Fibroblast of lung (primary cell): ENCODE results near the gene RIMKLA. TPM values are rescaled to one million over a fixed set of nuclear protein-coding genes. Genes with fewer than 3 reads are reported as not detected.

Experiments
- DNase-seq, 2 donors: peaks; one replicate each; pipeline versions ENCODE4 v3.0.0 to v3.0.0-alpha.2; 2010; ENCODE audit warnings: low read depth in 2 of 2
- H2AFZ ChIP-seq: 2 replicates; pipeline ENCODE4 v1.5.1; 2012; ENCODE audit warnings: low read length, control low read depth, inconsistent platforms
- H3K27ac ChIP-seq: 2 replicates; pipeline ENCODE4 v1.5.1; 2011; ENCODE audit warnings: low read length, control low read depth; ENCODE audit not compliant: insufficient read depth
- H3K27me3 ChIP-seq: 2 replicates; pipeline ENCODE4 v1.5.1; 2011; ENCODE audit warnings: mild to moderate bottlenecking, low read length; ENCODE audit not compliant: control insufficient read depth, insufficient read depth
- H3K36me3 ChIP-seq: 2 replicates; pipeline ENCODE4 v1.5.1; 2011; ENCODE audit warnings: low read length; ENCODE audit not compliant: control insufficient read depth, insufficient read depth
- H3K4me1 ChIP-seq: 2 replicates; pipeline ENCODE4 v1.5.1; 2011; ENCODE audit warnings: low read length; ENCODE audit not compliant: control insufficient read depth, insufficient read depth; ENCODE audit errors: extremely low read depth
- H3K4me2 ChIP-seq: 2 replicates; pipeline ENCODE4 v1.5.1; 2011; ENCODE audit warnings: low read length, control low read depth; ENCODE audit not compliant: insufficient read depth; ENCODE audit errors: extremely low read depth
- H3K4me3 ChIP-seq, 4 experiments: fragments of 200-600 bp in 1 of 4; sonication (generic) in 1 of 4; replicated peaks in 1 of 4; 2 replicates each; pipeline ENCODE4 v1.5.1; 2011 to 2016; ENCODE audit warnings: low read length in 4 of 4, low read depth in 3 of 4, mild to moderate bottlenecking in 3 of 4, control low read depth in 2 of 4, inconsistent platforms in 1 of 4, mixed read lengths in 1 of 4; ENCODE audit not compliant: insufficient read depth in 1 of 4; ENCODE audit errors: control extremely low read depth in 1 of 4
- H3K79me2 ChIP-seq: 2 replicates; pipeline ENCODE4 v1.5.1; 2012; ENCODE audit warnings: mild to moderate bottlenecking, low read length, inconsistent platforms; ENCODE audit not compliant: control insufficient read depth, insufficient read depth
- H3K9ac ChIP-seq: 2 replicates; pipeline ENCODE4 v1.5.1; 2011; ENCODE audit warnings: mild to moderate bottlenecking, low read length, control low read depth; ENCODE audit not compliant: insufficient read depth
- H3K9me3 ChIP-seq: 2 replicates; pipeline ENCODE4 v1.5.1; 2012; ENCODE audit warnings: low read depth, low read length; ENCODE audit not compliant: control insufficient read depth, insufficient read depth
- H4K20me1 ChIP-seq: 2 replicates; pipeline ENCODE4 v1.5.1; 2011; ENCODE audit warnings: low read length; ENCODE audit not compliant: control insufficient read depth, insufficient read depth; ENCODE audit errors: extremely low read depth
- EZH2 ChIP-seq: IDR thresholded peaks from 2 replicates; pipeline ENCODE4 v1.5.1; 2012; ENCODE audit warnings: low read length, control low read depth, mild to moderate bottlenecking; ENCODE audit errors: missing control alignments
- polyA plus RNA-seq, 2 donors: library from polyadenylated mRNA; depleted of rRNA in 1 of 2; stranded (reverse) in 1 of 2; unstranded in 1 of 2; fragments of >200 nt; gene quantifications; 2 replicates each; pipeline ENCODE4 v1.2.1, GENCODE V29; 2011 to 2012; ENCODE audit warnings: missing spikeins in 1 of 2
- total RNA-seq: library from RNA; depleted of rRNA; stranded (reverse); fragments of >200 nt; gene quantifications from 2 replicates; pipeline ENCODE4 v1.2.1, GENCODE V29; 2014
- TF ChIP-seq, protein P1 (sequence below), 2 donors: IDR thresholded peaks in 1 of 2; conservative IDR thresholded peaks in 1 of 2; 1 replicate in 1 of 2; 2 replicates in 1 of 2; pipeline ENCODE4 v1.5.1; 2011 to 2012; ENCODE audit warnings: low read length in 2 of 2, control low read depth in 1 of 2, inconsistent platforms in 1 of 2, low read depth in 1 of 2, mild to moderate bottlenecking in 1 of 2

Gene RIMKLA
- total and polyA plus RNA-seq, 2 donors (not counting 1 experiment from before 2014, with no cell fraction given), result under 0.01 TPM; not detected in 1

DNA sequence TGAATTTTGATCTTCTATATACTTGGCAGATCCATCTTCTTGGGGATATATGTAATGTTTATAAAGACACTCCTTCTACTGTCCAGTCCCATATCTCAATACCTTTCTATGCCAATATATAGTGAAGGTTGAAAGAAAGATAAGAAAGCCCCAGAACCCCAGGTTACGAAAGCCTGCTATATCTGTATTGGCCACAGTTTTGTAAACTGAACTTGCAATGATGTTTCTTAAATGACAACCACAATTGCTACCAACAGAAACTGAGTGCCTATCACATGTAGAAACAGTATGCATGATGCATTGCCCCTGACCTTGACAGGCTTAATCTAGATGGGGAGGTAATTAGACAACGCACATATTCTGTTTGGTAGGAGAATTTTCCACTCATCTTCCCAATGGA, 7.8 kb upstream of the RIMKLA start:
- H3K27ac ChIP-seq, result no peak overlapping the region

GRCh38 chr1:42379794-42380585, 602 bp upstream of the RIMKLA start:
- Histone ChIP-seq H3K27ac (no peak overlapping the region), H3K4me3 (peak overlapping the region in 2 of 4 experiments; percentile 20 to 37), H3K27me3 (peaks cover 18% of the 10 kb centered on the region), H4K20me1 (no peaks in the 10 kb centered on the region), H3K36me3 (no peaks in the 10 kb centered on the region), H3K9me3 (no peaks in the 10 kb centered on the region), H2AFZ (no peak overlapping the region), H3K4me1 (no peaks in the 10 kb centered on the region), H3K79me2 (no peaks in the 10 kb centered on the region), H3K4me2 (peak overlapping the region; percentile 35), H3K9ac (no peak overlapping the region)
- peak; percentile 53 for TF ChIP-seq EZH2
- TF ChIP-seq, protein P1, sequence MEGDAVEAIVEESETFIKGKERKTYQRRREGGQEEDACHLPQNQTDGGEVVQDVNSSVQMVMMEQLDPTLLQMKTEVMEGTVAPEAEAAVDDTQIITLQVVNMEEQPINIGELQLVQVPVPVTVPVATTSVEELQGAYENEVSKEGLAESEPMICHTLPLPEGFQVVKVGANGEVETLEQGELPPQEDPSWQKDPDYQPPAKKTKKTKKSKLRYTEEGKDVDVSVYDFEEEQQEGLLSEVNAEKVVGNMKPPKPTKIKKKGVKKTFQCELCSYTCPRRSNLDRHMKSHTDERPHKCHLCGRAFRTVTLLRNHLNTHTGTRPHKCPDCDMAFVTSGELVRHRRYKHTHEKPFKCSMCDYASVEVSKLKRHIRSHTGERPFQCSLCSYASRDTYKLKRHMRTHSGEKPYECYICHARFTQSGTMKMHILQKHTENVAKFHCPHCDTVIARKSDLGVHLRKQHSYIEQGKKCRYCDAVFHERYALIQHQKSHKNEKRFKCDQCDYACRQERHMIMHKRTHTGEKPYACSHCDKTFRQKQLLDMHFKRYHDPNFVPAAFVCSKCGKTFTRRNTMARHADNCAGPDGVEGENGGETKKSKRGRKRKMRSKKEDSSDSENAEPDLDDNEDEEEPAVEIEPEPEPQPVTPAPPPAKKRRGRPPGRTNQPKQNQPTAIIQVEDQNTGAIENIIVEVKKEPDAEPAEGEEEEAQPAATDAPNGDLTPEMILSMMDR (conservative IDR thresholded peaks at IDR 0.05 in 1 of 2, IDR thresholded peaks at IDR 0.05 in 1 of 2; ENCODE audit: low read depth in 1 of 2, low read length in 2 of 2), result no peak
- DNase-seq, result peak; percentile 28 to 44

More for the DNA sequence above, 7.8 kb upstream of the RIMKLA start:
- no peak overlapping the region for H3K9ac ChIP-seq
- H3K4me3 ChIP-seq, result no peak overlapping the region
- DNase-seq, result no peak
- no peaks in the 10 kb centered on the region for H3K4me1 ChIP-seq
- H3K9me3 ChIP-seq, result no peaks in the 10 kb centered on the region
- H2AFZ ChIP-seq, result no peak overlapping the region
- H3K4me2 ChIP-seq, result no peak overlapping the region
- H3K27me3 ChIP-seq, result no peaks in the 10 kb centered on the region
- no peaks in the 10 kb centered on the region for H4K20me1 ChIP-seq
- TF ChIP-seq, protein P1 (conservative IDR thresholded peaks at IDR 0.05 in 1 of 2, IDR thresholded peaks at IDR 0.05 in 1 of 2; ENCODE audit: low read depth in 1 of 2, low read length in 2 of 2), result no peak
- TF ChIP-seq EZH2, result no peak
- no peaks in the 10 kb centered on the region for H3K79me2 ChIP-seq
- H3K36me3 ChIP-seq, result no peaks in the 10 kb centered on the region

DNA sequence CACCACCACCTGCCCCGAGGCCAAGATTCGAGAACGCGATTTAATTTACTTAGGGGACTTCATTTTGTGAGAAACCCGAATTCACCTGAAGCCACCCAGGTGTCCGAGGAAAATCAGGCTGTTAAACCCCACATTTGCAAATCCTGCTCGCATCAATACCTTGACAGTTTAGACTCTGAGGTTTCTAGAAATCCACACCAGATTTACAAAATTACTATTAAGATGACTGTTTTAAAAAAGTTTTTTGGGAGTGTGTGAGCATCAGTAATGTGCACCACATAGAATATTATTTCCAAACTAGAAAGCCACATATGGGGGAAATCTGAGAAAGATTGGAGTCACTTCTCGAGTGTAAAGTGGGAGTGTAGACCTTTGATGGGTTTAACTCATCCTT, 685 bp downstream of the RIMKLA start:
- Histone ChIP-seq H3K4me2 (no peak overlapping the region), H3K36me3 (no peaks in the 10 kb centered on the region), H3K27me3 (peaks cover 18% of the 10 kb centered on the region), H3K4me1 (no peaks in the 10 kb centered on the region), H4K20me1 (no peaks in the 10 kb centered on the region), H3K4me3 (peak overlapping the region in 1 of 4 experiments; percentile 21), H3K9me3 (no peaks in the 10 kb centered on the region), H3K79me2 (no peaks in the 10 kb centered on the region), H2AFZ (no peak overlapping the region), H3K27ac (no peak overlapping the region), H3K9ac (no peak overlapping the region)
- DNase-seq, result no peak
- peak; percentile 70 for TF ChIP-seq EZH2
- TF ChIP-seq, protein P1 (conservative IDR thresholded peaks at IDR 0.05 in 1 of 2, IDR thresholded peaks at IDR 0.05 in 1 of 2; ENCODE audit: low read depth in 1 of 2, low read length in 2 of 2), result no peak
